Cerebellar cortex (tissue), 1 donor: ENCODE measurements around the gene IP6K3.

Experiments
- DNase-seq: peaks from one replicate; pipeline ENCODE4 v3.0.0-alpha.2; 2015; ENCODE audit warnings: low spot score

IP6K3 gene

GRCh38 chr6:33722103-33722623 lies 24.5 kb downstream of the IP6K3 start:
- no peak for DNase-seq

DNA sequence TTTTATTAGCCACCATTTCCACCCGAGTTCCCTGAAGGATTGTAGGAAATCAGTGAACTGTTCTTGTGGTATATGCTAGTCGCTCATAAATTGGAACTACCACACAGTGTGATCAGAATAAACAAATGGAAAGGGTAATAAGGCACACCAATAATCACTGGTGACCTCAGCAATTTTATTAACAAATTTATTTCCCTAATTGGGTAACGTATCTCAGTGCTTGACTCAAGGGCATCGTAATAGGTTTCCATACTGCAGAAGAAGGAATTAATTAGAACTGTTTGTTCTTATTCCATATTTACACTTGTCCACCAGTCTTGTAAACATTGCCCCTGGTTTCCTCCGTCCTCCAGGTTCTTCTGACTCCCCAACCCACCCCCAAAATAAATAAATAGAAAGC lies 25.2 kb downstream of the IP6K3 start:
- DNase-seq: no peak

DNA sequence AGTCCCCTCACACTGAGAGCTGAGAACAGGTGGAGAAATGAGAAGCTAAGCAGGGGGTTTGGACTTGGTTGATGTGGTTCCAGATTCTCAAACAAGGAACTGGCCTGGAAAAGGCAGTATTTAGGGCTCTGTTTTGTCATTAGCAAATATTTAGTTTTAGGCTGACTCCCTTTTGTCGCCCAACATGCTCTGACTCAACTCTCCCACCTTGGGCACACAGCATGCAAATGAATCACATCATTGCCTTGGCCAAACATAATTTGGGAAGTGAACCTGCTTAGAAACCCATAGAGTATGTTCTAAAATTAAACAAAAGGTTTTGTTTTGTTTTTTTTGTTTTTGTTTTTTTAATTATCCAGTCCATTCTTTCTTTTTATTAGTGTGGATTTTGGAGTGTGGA lies 25.7 kb downstream of the IP6K3 start:
- DNase-seq: no peak

DNA sequence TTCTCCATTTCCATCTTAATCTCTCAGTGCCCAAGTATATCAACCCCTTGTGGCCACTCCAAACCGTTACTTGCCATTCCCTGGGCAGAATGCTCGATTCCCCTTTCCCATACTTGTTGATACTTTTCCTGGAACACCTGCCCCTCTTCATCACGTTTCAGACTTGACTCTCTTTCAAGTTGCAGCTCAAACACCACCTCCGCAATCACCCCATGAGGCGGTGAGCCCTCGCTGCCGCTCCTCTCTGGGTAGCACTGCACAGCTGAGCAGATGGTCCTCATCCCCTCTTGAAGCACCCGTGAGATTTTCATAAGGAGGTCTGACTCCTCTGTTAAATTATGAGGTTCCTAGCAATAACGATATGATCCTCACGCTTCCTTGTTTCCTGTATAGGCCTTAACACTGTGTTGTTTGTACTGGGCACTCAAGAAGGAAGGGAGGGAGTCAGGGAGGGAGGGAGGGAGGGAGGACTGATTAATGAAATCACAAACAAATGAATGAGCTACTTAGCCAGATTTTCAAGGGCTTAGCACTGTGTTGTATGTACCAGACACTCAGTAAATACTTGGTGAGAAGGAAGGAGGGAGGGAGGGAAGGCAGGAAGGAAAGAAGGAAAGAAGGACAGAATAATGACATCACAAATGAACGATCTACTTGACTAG lies 27.2 kb downstream of the IP6K3 start:
- no peak for DNase-seq

- DNase-seq: no peak
Observed at GRCh38 chr6:33718713-33719112, 28.0 kb downstream of the IP6K3 start.

DNA sequence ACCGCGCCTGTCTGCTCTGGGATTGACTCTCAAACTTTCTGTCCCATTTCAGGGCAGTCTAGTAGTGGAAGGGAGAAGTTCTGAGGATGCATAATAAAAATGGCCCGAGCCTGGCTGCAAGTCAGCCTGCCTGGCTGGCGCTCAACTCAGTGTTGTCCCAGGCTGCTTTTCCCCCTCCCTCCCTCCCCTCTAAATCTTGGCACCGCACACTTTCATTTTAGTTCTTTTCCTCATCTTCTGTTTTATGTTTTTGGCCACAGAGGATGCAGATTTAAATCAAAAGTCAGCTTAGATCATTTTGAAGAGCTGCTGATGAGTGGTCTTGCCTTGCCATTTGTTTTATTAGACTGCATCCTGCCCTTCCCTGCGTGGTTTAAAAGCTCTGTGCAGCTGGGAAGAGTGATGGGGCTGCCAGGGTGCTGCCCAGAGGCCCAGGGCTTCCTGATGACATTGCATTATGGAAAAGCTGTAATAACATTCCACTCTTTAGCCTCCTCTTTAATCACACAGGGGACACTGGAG lies 28.7 kb downstream of the IP6K3 start:
- DNase-seq: no peak

DNA sequence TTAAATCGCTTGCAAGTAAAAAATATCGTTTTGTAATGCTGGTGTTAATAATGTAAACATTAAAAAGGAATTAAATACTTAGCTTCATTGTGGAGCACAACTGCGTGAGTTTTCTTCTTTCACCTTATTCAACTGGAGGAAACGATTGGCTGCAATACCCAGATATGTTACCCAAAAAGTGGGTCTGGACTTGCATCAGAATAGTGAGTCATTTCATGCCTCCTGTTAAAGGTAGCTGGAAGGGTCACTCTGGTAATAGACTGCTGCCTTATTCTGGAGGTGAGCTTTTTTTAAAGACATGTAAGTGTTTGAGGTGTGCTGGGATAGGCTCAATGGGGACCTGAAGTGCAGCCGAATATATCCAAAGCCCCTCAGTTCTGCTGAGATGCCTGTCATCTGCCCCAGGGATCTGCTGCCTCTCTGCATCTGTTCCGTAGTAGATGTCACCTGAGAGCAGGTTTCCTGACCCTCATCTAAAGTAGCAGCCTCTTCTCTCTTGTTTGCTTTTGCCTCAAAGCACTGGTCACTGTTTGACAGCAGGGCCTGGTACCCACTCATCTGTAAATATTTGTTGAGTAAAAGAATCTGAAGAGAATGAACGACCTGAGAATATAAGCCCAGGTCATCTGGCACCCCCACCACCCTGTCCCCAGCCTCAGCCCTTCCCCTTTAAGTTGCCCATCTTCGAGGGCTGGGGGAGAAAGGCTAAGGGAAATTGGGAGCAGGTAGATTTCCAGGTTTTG lies 29.6 kb downstream of the IP6K3 start:
- no peak for DNase-seq

- no peak for DNase-seq
Observed at GRCh38 chr6:33716379-33716778, 30.3 kb downstream of the IP6K3 start.

GRCh38 chr6:33714385-33715040 lies 32.2 kb downstream of the IP6K3 start:
- no peak for DNase-seq

DNA sequence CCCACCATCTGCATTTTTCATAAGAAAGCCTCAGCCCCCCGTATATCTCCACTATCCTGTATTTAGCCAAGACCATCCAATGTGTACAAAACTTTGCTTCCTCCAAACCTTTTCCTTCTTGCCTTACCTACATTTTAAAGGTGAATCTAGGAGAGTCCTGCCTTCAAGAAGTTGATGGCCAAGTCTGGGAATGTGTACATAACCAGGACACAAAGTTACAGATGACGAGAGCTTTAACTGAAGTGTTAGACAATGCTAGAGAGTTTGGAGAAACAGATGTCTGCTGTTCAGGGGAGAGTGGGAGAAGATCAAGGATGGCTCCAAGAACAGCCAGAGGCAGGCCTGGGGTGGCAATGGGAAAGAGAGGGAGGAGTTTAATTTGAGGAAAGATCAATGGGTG lies 32.9 kb downstream of the IP6K3 start:
- no peak for DNase-seq

GRCh38 chr6:33712914-33713313 lies 33.8 kb downstream of the IP6K3 start:
- no peak for DNase-seq

DNA sequence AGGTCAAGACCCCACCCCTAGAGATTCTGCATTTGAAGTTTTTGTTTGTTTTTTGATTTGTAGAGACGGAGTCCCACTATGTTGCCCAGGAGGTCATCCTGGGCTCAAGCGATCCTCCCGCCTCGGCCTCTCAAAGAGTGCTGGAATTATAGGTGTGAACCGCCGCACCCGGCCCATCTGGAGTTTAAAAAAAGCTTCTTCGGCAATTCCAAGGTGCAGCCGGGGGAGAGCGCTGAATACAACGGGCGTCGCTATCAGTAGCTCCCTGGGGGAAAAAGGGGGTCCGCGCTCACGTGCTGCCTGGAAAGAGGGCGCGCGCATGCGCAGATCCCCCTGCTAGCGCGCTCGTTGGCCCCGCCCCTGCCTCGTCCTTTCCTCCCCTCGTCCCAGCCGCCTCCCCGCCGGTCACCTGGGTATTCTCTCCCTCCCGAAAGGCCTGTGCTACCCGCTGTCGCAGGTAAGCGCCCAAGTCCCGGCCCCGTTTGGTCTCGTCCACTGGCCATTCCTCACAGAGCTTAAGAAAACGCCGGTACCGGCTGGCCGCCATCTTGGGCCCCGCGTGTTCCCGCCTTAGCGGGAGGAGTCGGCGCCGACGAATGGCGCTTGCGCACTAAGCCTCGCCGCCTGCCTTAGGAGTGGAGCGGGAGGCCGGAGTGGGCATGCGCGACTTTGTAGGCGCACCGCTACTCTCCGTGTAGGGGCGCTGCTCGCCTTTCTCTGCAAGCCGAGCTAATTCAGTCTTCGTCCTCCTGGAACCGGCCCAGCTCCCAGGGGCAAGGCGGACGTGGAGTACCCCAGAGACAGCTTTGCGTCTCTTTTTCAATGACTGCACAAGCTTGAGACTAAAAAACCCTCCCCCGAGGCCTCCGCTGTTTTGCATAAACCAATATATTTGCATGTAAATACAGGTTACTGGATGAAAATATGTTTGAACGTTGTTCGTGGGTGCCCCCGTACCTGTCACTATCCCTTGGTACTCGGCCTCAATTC lies 35.3 kb downstream of the IP6K3 start, which contains the start of gene UQCC2:
TSS of gene UQCC2 (minus strand) at position 561 of the 990 bp plus-strand sequence. CDS start at position 547, 14 bp downstream.
- DNase-seq: peak; percentile 97

DNA sequence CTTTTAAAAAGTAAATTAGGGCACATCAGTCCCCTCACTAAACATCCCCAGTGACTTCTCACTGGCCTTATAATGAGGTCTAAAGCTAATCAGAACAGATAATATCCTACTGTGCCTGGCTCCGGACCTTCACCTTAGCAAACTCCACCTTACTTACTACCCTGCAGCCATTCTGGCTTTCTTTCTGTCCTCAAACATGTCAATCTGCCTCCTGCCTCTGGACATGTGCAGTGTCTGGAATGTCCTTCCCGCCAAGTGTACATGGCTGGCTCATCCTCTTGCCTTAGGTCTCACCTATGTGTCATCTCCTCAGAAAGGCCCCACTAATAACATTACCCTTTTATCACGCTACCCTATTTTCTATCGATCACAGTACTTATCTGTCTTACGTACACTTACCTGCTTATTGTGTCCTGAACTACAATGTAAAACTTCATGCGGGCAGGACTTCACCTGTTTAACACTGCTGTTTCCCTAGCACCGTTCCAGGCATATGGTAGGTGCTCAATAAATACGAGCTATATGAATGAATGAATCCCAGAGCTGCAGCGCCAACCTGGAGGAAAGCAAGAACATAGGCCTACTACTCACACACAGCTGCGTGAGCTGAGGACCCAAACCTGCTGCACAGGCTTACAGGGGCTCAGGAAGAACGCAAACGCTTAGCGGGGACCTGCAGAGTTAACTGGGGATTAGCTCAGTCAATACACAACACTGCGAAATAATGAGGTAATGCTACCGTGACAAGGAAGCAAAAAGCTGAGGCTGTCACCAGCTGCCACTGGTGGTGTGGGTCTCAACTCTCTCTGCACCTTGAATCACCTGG lies 36.2 kb downstream of the IP6K3 start:
- no peak for DNase-seq

DNA sequence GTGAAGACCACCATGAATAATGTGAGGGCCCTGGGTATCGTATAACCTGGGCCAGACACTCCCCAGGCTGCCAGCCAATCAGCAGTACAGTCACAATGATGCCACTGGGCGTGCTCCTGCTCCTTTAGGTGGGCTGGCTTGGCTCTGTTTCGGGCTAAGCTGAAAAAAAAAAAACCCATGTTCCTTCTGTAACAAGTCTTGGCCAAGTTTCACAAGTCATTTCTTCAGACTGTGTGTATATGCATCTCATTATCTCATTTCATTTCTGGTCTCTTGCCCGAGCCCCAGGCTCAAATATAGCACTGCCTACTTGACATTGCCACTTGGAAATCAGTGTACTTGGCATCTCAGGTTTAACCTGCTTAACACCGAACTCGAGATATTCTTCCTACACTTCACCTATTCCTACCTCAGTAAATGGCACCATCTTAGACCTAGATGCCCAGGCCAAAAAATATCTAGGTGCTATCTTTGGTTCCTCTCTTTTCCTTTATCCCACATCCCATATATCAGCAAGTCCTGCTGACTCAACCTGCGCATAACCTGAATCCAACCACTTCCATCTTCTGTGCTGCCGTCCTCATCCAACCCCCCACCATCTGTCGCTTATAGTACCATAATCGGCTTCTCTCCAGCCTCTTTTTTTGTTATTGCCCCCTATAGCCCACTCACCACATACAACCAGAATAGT lies 37.0 kb downstream of the IP6K3 start:
- no peak for DNase-seq

GRCh38 chr6:33708516-33709204 lies 38.0 kb downstream of the IP6K3 start:
- DNase-seq: no peak

- DNase-seq: no peak
Observed at GRCh38 chr6:33707771-33708170, 38.9 kb downstream of the IP6K3 start.

DNA sequence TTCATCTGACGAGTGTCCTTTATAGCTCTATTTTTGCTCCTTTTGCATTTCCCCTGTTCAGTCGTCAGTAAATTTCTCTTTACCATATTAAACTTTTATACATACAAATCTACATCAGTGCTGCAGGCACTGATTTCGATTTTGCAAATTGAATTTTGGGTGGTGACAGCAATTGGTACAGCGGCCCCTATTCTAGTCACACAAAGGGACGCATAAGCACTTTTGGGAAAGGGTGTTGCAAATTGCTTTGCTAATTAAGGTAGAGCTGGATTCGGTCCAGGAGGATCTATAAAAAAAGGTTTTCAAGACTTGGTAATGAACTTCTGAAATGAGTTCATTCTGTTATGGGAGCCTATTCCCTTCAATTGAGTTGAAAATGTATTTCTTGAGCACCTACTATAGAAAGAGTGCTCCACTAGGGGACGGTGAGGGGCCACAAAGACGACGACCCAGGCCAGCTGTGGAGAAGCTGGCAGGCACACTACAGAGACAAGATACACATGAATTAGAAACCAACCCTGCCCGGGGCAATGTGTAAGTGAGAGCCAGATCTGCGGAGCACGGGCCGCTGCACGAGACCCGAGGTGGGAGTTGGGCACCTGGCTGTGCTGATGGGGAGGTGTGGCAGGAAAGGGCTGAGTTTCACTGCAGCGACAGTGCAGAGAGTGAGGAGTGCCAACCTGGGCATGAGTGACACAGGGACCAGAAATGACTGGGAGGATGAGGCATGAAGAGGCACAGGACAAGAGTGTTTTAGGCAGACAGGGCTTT lies 40.6 kb downstream of the IP6K3 start:
- no peak for DNase-seq

- no peak for DNase-seq
Observed at GRCh38 chr6:33705268-33705885, 41.3 kb downstream of the IP6K3 start.
